ENCODE data around the gene AIFM2.

Gene AIFM2

DNA sequence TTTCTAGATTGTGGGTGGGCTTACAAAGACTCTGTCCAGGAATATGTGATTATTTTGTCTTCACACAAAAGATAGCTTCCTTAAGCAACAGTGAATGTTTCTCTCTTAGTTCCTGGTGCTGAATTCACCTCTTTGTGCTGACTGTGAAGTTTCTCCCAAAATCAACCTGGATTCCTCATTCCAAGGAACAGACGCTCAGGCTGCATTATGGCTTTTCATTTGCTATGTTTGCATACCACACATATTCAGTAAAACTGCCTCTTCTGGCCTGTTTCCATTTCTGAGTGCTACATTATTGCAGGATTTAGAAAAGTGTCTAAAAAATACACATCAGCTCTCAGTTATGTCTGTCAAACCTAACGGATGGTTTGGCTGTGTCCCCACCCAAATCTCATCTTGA is 58.5 kb downstream of the AIFM2 start:
- Histone ChIP-seq H3K4me2 (no peak overlapping the region), H3K27me3 (ENCODE audit: insufficient read depth, low read depth) (no peaks in the 10 kb centered on the region), H3K36me3 (ENCODE audit: insufficient read depth) (no peaks in the 10 kb centered on the region), H3K4me1 (ENCODE audit: low read depth, poor library complexity, severe bottlenecking) (no peaks in the 10 kb centered on the region), H3K9ac (no peak overlapping the region), H4K20me1 (ENCODE audit: insufficient read depth) (no peaks in the 10 kb centered on the region), H2AFZ (ENCODE audit: low read depth) (no peak overlapping the region), H3K27ac (no peak overlapping the region), H3K4me3 (IDR thresholded peaks at IDR 0.05; ENCODE audit: insufficient read depth, low read depth, low read length) (no peak overlapping the region), H3K79me2 (ENCODE audit: insufficient read depth, low read depth) (no peaks in the 10 kb centered on the region)
- TF ChIP-seq, protein P1, sequence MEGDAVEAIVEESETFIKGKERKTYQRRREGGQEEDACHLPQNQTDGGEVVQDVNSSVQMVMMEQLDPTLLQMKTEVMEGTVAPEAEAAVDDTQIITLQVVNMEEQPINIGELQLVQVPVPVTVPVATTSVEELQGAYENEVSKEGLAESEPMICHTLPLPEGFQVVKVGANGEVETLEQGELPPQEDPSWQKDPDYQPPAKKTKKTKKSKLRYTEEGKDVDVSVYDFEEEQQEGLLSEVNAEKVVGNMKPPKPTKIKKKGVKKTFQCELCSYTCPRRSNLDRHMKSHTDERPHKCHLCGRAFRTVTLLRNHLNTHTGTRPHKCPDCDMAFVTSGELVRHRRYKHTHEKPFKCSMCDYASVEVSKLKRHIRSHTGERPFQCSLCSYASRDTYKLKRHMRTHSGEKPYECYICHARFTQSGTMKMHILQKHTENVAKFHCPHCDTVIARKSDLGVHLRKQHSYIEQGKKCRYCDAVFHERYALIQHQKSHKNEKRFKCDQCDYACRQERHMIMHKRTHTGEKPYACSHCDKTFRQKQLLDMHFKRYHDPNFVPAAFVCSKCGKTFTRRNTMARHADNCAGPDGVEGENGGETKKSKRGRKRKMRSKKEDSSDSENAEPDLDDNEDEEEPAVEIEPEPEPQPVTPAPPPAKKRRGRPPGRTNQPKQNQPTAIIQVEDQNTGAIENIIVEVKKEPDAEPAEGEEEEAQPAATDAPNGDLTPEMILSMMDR (conservative IDR thresholded peaks at IDR 0.05; ENCODE audit: low read depth, low read length): no peak

DNA sequence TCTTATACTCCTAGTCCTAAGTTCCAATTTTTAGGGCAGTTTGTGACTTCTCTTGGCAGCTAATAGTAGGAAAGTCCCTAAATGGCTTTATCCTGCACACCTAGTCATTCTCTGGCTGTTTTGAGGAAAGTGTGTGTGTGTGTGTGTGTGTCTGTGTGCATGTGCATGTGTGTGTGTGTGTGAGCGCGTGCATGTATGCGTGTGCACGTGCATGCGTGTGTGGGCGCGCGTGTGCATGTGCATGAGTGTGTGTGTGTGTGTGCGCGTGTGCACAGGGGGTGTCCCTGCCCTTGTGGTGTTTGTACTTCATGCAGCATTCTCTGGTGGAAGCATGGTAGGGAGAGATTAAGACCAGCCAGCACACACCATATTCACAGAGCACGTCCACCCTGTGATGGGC is 61.8 kb downstream of the AIFM2 start:
- no peak overlapping the region for H3K4me2 ChIP-seq
- H3K36me3 ChIP-seq (ENCODE audit: insufficient read depth): no peaks in the 10 kb centered on the region

DNA sequence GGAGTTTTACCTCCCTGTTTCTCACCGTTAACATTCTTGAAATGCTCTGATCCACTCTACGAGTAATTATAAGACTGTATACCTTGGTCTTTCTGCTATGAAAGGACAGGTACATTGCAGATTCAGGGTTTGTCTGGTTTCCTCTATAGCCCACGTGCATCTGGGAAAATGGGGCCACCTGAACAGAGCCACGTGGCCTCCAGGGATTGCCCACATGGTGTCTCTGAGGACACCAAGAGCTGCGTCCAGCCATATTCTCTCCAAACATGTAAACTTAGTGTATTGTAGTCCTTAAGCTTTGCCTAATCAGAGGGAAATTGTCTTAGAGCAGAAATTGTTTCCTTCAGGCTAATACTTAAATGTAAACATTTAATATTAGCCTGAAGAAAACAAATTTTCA is 63.3 kb downstream of the AIFM2 start:
- H3K79me2 ChIP-seq (ENCODE audit: insufficient read depth, low read depth): no peaks in the 10 kb centered on the region
- no peak overlapping the region for H3K4me3 ChIP-seq (IDR thresholded peaks at IDR 0.05; ENCODE audit: insufficient read depth, low read depth, low read length)
- no peaks in the 10 kb centered on the region for H3K27me3 ChIP-seq (ENCODE audit: insufficient read depth, low read depth)
- H3K9ac ChIP-seq: no peak overlapping the region
- H3K4me1 ChIP-seq (ENCODE audit: low read depth, poor library complexity, severe bottlenecking): no peaks in the 10 kb centered on the region
- no peaks in the 10 kb centered on the region for H3K36me3 ChIP-seq (ENCODE audit: insufficient read depth)
- H2AFZ ChIP-seq (ENCODE audit: low read depth): no peak overlapping the region
- TF ChIP-seq, protein P1 (conservative IDR thresholded peaks at IDR 0.05; ENCODE audit: low read depth, low read length): no peak
- no peak overlapping the region for H3K27ac ChIP-seq
- H3K4me2 ChIP-seq: no peak overlapping the region
- no peaks in the 10 kb centered on the region for H4K20me1 ChIP-seq (ENCODE audit: insufficient read depth)

More for the DNA sequence above, 61.8 kb downstream of the AIFM2 start:
- no peaks in the 10 kb centered on the region for H3K27me3 ChIP-seq (ENCODE audit: insufficient read depth, low read depth)
- TF ChIP-seq, protein P1 (conservative IDR thresholded peaks at IDR 0.05; ENCODE audit: low read depth, low read length): no peak
- no peaks in the 10 kb centered on the region for H3K4me1 ChIP-seq (ENCODE audit: low read depth, poor library complexity, severe bottlenecking)
- H3K9ac ChIP-seq: no peak overlapping the region
- H3K79me2 ChIP-seq (ENCODE audit: insufficient read depth, low read depth): no peaks in the 10 kb centered on the region
- no peaks in the 10 kb centered on the region for H4K20me1 ChIP-seq (ENCODE audit: insufficient read depth)
- H2AFZ ChIP-seq (ENCODE audit: low read depth): no peak overlapping the region
- H3K27ac ChIP-seq: no peak overlapping the region
- H3K4me3 ChIP-seq (IDR thresholded peaks at IDR 0.05; ENCODE audit: insufficient read depth, low read depth, low read length): no peak overlapping the region

DNA sequence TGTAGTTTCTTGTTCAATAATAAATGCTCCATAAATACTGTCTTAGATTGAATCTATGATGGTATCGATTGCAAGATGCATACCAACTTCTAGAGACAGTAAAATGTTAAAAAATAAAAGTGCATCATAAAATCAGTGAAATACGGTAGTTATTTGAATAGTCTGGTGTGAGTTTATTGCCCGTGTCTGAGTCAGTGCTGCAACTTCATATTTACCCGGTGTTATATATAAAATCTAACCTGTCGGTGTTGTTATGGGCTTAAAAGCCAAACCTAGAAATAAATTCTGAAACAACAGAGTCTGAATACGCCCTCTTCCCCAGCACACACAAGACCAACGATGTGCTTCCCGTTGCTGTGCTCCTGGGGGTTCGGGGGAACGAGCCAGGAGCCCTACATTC is 63.7 kb downstream of the AIFM2 start:
- Histone ChIP-seq H3K9ac (no peak overlapping the region), H3K27ac (no peak overlapping the region), H3K4me2 (no peak overlapping the region), H3K27me3 (ENCODE audit: insufficient read depth, low read depth) (no peaks in the 10 kb centered on the region), H4K20me1 (ENCODE audit: insufficient read depth) (no peaks in the 10 kb centered on the region), H3K4me3 (IDR thresholded peaks at IDR 0.05; ENCODE audit: insufficient read depth, low read depth, low read length) (no peak overlapping the region), H2AFZ (ENCODE audit: low read depth) (no peak overlapping the region), H3K79me2 (ENCODE audit: insufficient read depth, low read depth) (no peaks in the 10 kb centered on the region), H3K36me3 (ENCODE audit: insufficient read depth) (no peaks in the 10 kb centered on the region), H3K4me1 (ENCODE audit: low read depth, poor library complexity, severe bottlenecking) (no peaks in the 10 kb centered on the region)
- TF ChIP-seq, protein P1 (conservative IDR thresholded peaks at IDR 0.05; ENCODE audit: low read depth, low read length): no peak
